ENCODE measurements around the gene KCNT1.

- TF ChIP-seq POLR2AphosphoS5 (IDR thresholded peaks at IDR 0.05) (no peak), EP300 (IDR thresholded peaks at IDR 0.05) (no peak), POLR2A (IDR thresholded peaks at IDR 0.05; ENCODE audit: low read depth) (no peak)
- TF ChIP-seq, protein P1, sequence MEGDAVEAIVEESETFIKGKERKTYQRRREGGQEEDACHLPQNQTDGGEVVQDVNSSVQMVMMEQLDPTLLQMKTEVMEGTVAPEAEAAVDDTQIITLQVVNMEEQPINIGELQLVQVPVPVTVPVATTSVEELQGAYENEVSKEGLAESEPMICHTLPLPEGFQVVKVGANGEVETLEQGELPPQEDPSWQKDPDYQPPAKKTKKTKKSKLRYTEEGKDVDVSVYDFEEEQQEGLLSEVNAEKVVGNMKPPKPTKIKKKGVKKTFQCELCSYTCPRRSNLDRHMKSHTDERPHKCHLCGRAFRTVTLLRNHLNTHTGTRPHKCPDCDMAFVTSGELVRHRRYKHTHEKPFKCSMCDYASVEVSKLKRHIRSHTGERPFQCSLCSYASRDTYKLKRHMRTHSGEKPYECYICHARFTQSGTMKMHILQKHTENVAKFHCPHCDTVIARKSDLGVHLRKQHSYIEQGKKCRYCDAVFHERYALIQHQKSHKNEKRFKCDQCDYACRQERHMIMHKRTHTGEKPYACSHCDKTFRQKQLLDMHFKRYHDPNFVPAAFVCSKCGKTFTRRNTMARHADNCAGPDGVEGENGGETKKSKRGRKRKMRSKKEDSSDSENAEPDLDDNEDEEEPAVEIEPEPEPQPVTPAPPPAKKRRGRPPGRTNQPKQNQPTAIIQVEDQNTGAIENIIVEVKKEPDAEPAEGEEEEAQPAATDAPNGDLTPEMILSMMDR (IDR thresholded peaks at IDR 0.05): no peak
Measured at GRCh38 chr9:135665795-135666189, 36.2 kb upstream of the KCNT1 start.
